ENCODE results near the gene KDM1B.

KDM1B gene

DNA sequence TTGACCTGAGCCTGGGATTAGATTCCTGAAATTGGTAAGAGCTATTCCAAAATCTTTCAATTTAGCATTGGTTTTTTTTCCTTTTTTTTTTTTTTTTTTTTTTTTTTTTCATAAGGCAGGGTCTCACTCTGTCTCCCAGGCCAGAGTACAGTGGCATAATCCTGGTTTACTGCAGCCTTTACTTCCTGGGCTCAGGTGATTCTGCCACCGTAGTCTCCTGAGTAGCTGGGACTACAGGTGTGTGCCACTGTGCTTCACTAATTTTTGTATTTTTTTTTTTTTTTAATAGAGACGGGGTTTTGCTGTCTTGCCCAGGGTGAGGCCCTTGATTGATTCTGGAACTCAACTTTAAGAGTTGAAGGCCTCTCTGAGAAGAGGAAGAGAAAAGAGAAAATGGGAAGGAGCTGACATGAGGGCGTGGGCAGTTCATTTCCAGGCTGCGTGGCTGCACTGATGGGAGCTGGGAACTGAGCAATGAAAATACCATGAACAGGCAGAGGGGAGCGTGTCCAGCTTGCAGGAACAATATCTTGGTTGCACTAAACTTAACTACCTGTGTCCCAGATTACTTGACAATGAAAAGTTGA, 24.6 kb downstream of the KDM1B start:
- Histone ChIP-seq H3K9me3 (replicated peaks; ENCODE audit: insufficient read depth, low read length) (no peaks in the 10 kb centered on the region), H3K9ac (ENCODE audit: low read length) (no peak overlapping the region), H3K4me3 (ENCODE audit: low read length) (no peak overlapping the region), H3K79me2 (ENCODE audit: low read length) (no peaks in the 10 kb centered on the region), H3K27me3 (replicated peaks; ENCODE audit: insufficient read depth, low read length) (no peaks in the 10 kb centered on the region), H3F3A (ENCODE audit: insufficient read depth, low read length) (no peaks in the 10 kb centered on the region), H3K4me2 (ENCODE audit: low read depth, low read length) (no peak overlapping the region), H3K9me2 (replicated peaks; ENCODE audit: insufficient read depth, low read length) (no peaks in the 10 kb centered on the region), H3K4me1 (ENCODE audit: low read length) (no peaks in the 10 kb centered on the region), H3K27ac (ENCODE audit: low read length) (no peak overlapping the region), H3K36me3 (replicated peaks; ENCODE audit: insufficient read depth, low read length) (no peaks in the 10 kb centered on the region), H4K20me1 (ENCODE audit: insufficient read depth, low read length) (no peaks in the 10 kb centered on the region), H2AFZ (ENCODE audit: low read length) (no peak overlapping the region)
- TF ChIP-seq EZH2 (optimal IDR thresholded peaks at IDR 0.05; ENCODE audit: low read depth, low read length) (no peak), EZH2phosphoT487 (IDR thresholded peaks at IDR 0.05; ENCODE audit: low read length) (no peak)
- TF ChIP-seq, protein P1, sequence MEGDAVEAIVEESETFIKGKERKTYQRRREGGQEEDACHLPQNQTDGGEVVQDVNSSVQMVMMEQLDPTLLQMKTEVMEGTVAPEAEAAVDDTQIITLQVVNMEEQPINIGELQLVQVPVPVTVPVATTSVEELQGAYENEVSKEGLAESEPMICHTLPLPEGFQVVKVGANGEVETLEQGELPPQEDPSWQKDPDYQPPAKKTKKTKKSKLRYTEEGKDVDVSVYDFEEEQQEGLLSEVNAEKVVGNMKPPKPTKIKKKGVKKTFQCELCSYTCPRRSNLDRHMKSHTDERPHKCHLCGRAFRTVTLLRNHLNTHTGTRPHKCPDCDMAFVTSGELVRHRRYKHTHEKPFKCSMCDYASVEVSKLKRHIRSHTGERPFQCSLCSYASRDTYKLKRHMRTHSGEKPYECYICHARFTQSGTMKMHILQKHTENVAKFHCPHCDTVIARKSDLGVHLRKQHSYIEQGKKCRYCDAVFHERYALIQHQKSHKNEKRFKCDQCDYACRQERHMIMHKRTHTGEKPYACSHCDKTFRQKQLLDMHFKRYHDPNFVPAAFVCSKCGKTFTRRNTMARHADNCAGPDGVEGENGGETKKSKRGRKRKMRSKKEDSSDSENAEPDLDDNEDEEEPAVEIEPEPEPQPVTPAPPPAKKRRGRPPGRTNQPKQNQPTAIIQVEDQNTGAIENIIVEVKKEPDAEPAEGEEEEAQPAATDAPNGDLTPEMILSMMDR (IDR thresholded peaks at IDR 0.05; ENCODE audit: low read length), result no peak
- no peak for DNase-seq

DNA sequence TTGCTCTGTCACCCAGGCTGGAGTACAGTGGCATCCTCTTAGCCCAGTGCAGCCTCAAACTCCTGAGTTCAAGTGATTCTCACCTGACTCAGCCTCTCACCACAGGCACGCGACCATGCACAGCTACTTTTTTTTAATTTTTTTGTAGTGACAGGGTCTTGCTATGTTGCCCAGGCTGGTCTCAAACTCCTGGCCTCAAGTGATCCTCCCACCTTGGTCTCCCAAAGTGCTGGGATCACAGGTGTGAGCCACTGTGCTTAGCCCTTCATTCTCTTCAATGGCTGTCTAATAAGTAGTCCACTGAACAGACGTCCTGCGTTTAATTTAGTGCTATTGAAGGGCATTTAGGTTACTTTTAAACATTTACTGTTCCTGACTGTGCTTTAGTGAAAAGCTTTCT, 27.3 kb downstream of the KDM1B start:
- Histone ChIP-seq H3K27me3 (replicated peaks; ENCODE audit: insufficient read depth, low read length) (no peaks in the 10 kb centered on the region), H3F3A (ENCODE audit: insufficient read depth, low read length) (no peaks in the 10 kb centered on the region), H3K9me3 (replicated peaks; ENCODE audit: insufficient read depth, low read length) (no peaks in the 10 kb centered on the region), H2AFZ (ENCODE audit: low read length) (no peak overlapping the region), H3K36me3 (replicated peaks; ENCODE audit: insufficient read depth, low read length) (no peaks in the 10 kb centered on the region), H3K4me1 (ENCODE audit: low read length) (no peaks in the 10 kb centered on the region), H3K9ac (ENCODE audit: low read length) (no peak overlapping the region), H3K79me2 (ENCODE audit: low read length) (no peaks in the 10 kb centered on the region), H3K4me3 (ENCODE audit: low read length) (no peak overlapping the region), H3K4me2 (ENCODE audit: low read depth, low read length) (no peak overlapping the region), H4K20me1 (ENCODE audit: insufficient read depth, low read length) (no peaks in the 10 kb centered on the region), H3K9me2 (replicated peaks; ENCODE audit: insufficient read depth, low read length) (no peaks in the 10 kb centered on the region), H3K27ac (ENCODE audit: low read length) (no peak overlapping the region)
- TF ChIP-seq, protein P1 (IDR thresholded peaks at IDR 0.05; ENCODE audit: low read length), result no peak
- TF ChIP-seq EZH2phosphoT487 (IDR thresholded peaks at IDR 0.05; ENCODE audit: low read length) (no peak), EZH2 (optimal IDR thresholded peaks at IDR 0.05; ENCODE audit: low read depth, low read length) (no peak)
- no peak for DNase-seq

DNA sequence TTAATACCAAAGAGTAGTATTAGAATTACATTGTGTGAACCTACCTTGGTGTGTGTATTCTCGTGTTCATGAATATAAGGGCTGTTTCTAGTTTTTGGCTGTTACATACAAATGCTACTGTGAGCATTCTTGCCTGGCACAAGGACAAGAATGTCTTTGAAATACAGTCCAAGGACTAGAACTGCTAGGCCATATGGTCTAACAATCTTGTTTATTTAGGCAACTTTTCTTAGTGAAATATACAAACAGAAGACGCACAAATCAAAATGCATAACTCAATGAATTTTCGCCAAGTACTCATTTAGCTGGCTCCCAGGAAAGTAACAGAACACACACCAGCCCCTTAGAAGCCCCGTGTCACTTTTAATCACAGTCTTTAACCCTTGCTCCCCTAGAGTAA, 28.5 kb downstream of the KDM1B start:
- TF ChIP-seq EZH2 (optimal IDR thresholded peaks at IDR 0.05; ENCODE audit: low read depth, low read length), result no peak
- no peak for TF ChIP-seq EZH2phosphoT487 (IDR thresholded peaks at IDR 0.05; ENCODE audit: low read length)
- TF ChIP-seq, protein P1 (IDR thresholded peaks at IDR 0.05; ENCODE audit: low read length), result no peak
- H3K9me3 ChIP-seq (replicated peaks; ENCODE audit: insufficient read depth, low read length), result no peaks in the 10 kb centered on the region
- H3K9me2 ChIP-seq (replicated peaks; ENCODE audit: insufficient read depth, low read length), result no peaks in the 10 kb centered on the region
- no peaks in the 10 kb centered on the region for H3K79me2 ChIP-seq (ENCODE audit: low read length)
- H3K4me1 ChIP-seq (ENCODE audit: low read length), result no peaks in the 10 kb centered on the region
- no peaks in the 10 kb centered on the region for H4K20me1 ChIP-seq (ENCODE audit: insufficient read depth, low read length)
- no peak overlapping the region for H3K9ac ChIP-seq (ENCODE audit: low read length)
- DNase-seq, result no peak
- H3K36me3 ChIP-seq (replicated peaks; ENCODE audit: insufficient read depth, low read length), result no peaks in the 10 kb centered on the region
- H3K4me3 ChIP-seq (ENCODE audit: low read length), result no peak overlapping the region
- H3F3A ChIP-seq (ENCODE audit: insufficient read depth, low read length), result no peaks in the 10 kb centered on the region
- H3K27ac ChIP-seq (ENCODE audit: low read length), result no peak overlapping the region
- no peaks in the 10 kb centered on the region for H3K27me3 ChIP-seq (replicated peaks; ENCODE audit: insufficient read depth, low read length)
- no peak overlapping the region for H2AFZ ChIP-seq (ENCODE audit: low read length)
- H3K4me2 ChIP-seq (ENCODE audit: low read depth, low read length), result no peak overlapping the region
